Measurements from ENCODE around the gene TSHZ2. TPM values are rescaled to one million over a fixed set of nuclear protein-coding genes. Genes with fewer than 3 reads are reported as not detected.

Gene TSHZ2
- total and polyA plus RNA-seq, 2 of the 4 experiments (the other 2 are of a cell fraction), result under 0.01 to 0.02 TPM

DNA sequence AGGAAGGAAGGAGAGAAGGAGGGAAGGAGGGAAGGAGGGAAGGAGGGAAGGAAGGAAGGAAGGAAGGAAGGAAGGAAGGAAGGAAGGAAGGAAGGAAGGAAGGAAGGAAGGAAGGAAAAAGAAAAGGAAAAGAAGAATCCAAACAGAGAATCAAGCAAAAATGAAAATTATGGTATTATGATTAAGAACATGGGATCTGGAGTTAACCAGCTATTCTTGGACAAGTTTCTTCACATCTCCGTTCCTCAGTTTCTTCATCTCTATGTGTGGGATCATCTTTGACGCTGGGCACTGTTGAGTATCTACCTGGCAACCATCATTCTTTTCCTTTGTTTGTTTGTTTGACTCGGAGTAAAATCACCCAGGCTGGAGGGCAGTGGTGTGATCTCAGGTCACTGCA lies 549.9 kb downstream of the TSHZ2 start:
- no peak overlapping the region for H2AK5ac ChIP-seq (ENCODE audit: low read depth, low read length)
- H3K23ac ChIP-seq (ENCODE audit: low read depth, low read length), result no peak overlapping the region
- H3K9ac ChIP-seq (ENCODE audit: low read depth, low read length), result no peak overlapping the region
- H3K14ac ChIP-seq (replicated peaks; ENCODE audit: low read depth, low read length), result no peak overlapping the region
- WGBS, 2 experiments (ENCODE audit: extremely low coverage in 2 of 2, insufficient read length in 1 of 2), result no CpG with 5 or more reads among the region's 3 CpGs
- H3K9me3 ChIP-seq (ENCODE audit: control insufficient read depth, insufficient read depth, low read length), result no peaks in the 10 kb centered on the region
- H3K27me3 ChIP-seq (ENCODE audit: control insufficient read depth, insufficient read depth, low read length), result no peaks in the 10 kb centered on the region
- H2BK20ac ChIP-seq (ENCODE audit: low read depth, low read length), result no peak overlapping the region
- no peak overlapping the region for H2BK15ac ChIP-seq (ENCODE audit: low read depth, low read length)
- no peak overlapping the region for H2AFZ ChIP-seq (replicated peaks; ENCODE audit: low read length, poor library complexity)
- H4K5ac ChIP-seq (ENCODE audit: low read depth, low read length), result no peak overlapping the region
- H2BK120ac ChIP-seq (ENCODE audit: low read depth, low read length), result no peak overlapping the region
- no peaks in the 10 kb centered on the region for H3K4me1 ChIP-seq (ENCODE audit: control insufficient read depth, insufficient read depth, low read length)
- H2BK5ac ChIP-seq (ENCODE audit: low read depth, low read length, poor library complexity, severe bottlenecking), result no peak overlapping the region
- dilution Hi-C loops (cut with HindIII; ENCODE audit: low sequenced_read_pairs, unreplicated experiment), result no loop called here
- H3K56ac ChIP-seq (ENCODE audit: extremely low read depth, insufficient read depth, low read length), result no peak overlapping the region
- DNase-seq (no peak), ATAC-seq (ENCODE audit: low read depth) (no peak)
- POLR2A ChIA-PET (ENCODE audit: unreplicated experiment), result no interaction called here
- H2AK9ac ChIP-seq (replicated peaks; ENCODE audit: low read depth, low read length, poor library complexity), result no peak overlapping the region
- no peaks in the 10 kb centered on the region for H4K20me1 ChIP-seq (ENCODE audit: insufficient read depth, low read length)
- no peak overlapping the region for H3K4me3 ChIP-seq (ENCODE audit: insufficient read depth, low read depth, low read length)
- intact Hi-C loops (cut with micrococcal nuclease), result no loop called here
- no peaks in the 10 kb centered on the region for H3K79me1 ChIP-seq (ENCODE audit: low read depth in 1 of 2, low read length in 2 of 2)
- in situ Hi-C loops (cut with MboI; ENCODE audit: low sequenced_read_pairs), result no loop called here
- H3K18ac ChIP-seq (ENCODE audit: low read depth, low read length), result no peak overlapping the region
- CTCF ChIA-PET, result no interaction called here
- no peak overlapping the region for H4K8ac ChIP-seq (ENCODE audit: low read depth in 2 of 2, low read length in 2 of 2)
- no peak overlapping the region for H3K27ac ChIP-seq (ENCODE audit: insufficient read depth, low read length)
- H3K4ac ChIP-seq (ENCODE audit: low read depth, low read length), result no peak overlapping the region
- no peaks in the 10 kb centered on the region for H3K9me1 ChIP-seq (ENCODE audit: insufficient read depth, low read length)
- H4K91ac ChIP-seq (ENCODE audit: insufficient read depth, low read depth, low read length), result no peak overlapping the region
- no peak overlapping the region for H3K4me2 ChIP-seq (ENCODE audit: low read depth, low read length)
- no TSS peak for BruUV-seq (replicated peaks)
- H3K36me3 ChIP-seq (ENCODE audit: control insufficient read depth, insufficient read depth, low read length), result no peaks in the 10 kb centered on the region
- TF ChIP-seq, protein P1, sequence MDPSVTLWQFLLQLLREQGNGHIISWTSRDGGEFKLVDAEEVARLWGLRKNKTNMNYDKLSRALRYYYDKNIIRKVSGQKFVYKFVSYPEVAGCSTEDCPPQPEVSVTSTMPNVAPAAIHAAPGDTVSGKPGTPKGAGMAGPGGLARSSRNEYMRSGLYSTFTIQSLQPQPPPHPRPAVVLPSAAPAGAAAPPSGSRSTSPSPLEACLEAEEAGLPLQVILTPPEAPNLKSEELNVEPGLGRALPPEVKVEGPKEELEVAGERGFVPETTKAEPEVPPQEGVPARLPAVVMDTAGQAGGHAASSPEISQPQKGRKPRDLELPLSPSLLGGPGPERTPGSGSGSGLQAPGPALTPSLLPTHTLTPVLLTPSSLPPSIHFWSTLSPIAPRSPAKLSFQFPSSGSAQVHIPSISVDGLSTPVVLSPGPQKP (IDR thresholded peaks at IDR 0.05; ENCODE audit: borderline replicate concordance, low read depth, low read length), result no peak
- TF ChIP-seq CHD1 (IDR thresholded peaks at IDR 0.05; ENCODE audit: low read depth, low read length), result no peak
- TF ChIP-seq MAZ (IDR thresholded peaks at IDR 0.05; ENCODE audit: borderline replicate concordance, low read depth, low read length), result no peak

Data from IMR-90 (cell line).